Type B pancreatic cell (in vitro differentiated cells): Measurements from ENCODE around the gene DIRAS1. TPM values are rescaled to one million over a fixed set of nuclear protein-coding genes. Genes with fewer than 3 reads are reported as not detected.

Experiments used
- DNase-seq: peaks from one replicate; pipeline ENCODE4 v3.0.0; 2021; ENCODE audit warnings: mixed read lengths; ENCODE audit not compliant: unreplicated experiment; ENCODE audit errors: extremely low spot score
- H3K27ac Mint-ChIP-seq: 2 replicates; pipeline ENCODE4 v1.8.0; 2021; ENCODE audit warnings: mild to moderate bottlenecking, mixed read lengths
- H3K27me3 Mint-ChIP-seq: 2 replicates; pipeline ENCODE4 v1.8.0; 2021; ENCODE audit warnings: mixed read lengths
- H3K36me3 Mint-ChIP-seq: 2 replicates; pipeline ENCODE4 v1.8.0; 2021; ENCODE audit warnings: mixed read lengths
- H3K4me1 Mint-ChIP-seq: one replicate; pipeline ENCODE4 v1.8.0; 2021; ENCODE audit warnings: mixed read lengths; ENCODE audit not compliant: unreplicated experiment
- H3K4me3 Mint-ChIP-seq: 2 replicates; pipeline ENCODE4 v1.8.0; 2021; ENCODE audit warnings: mild to moderate bottlenecking, mixed read lengths
- H3K9me3 Mint-ChIP-seq: 2 replicates; pipeline ENCODE4 v1.8.0; 2021; ENCODE audit warnings: mixed read lengths
- CTCF ChIP-seq: fragments of 200-600 bp; sonication (generic); conservative IDR thresholded peaks from 2 replicates; pipeline ENCODE4 v1.5.0; 2021; ENCODE audit warnings: antibody characterized with exemption, mild to moderate bottlenecking
- total RNA-seq: library from RNA; stranded (reverse); gene quantifications from 2 replicates; pipeline ENCODE4 v1.2.1, GENCODE V29; 2021; ENCODE audit warnings: low replicate concordance

DIRAS1 gene
- total RNA-seq, 1 donor from 2014 or later = 10.4 TPM

GRCh38 chr19:2703691-2704216 lies 17.4 kb downstream of the DIRAS1 start:
- no peak overlapping the region for H3K27ac Mint-ChIP-seq
- no peak for DNase-seq
- peak overlapping the region; percentile 28 for H3K4me3 Mint-ChIP-seq
- no peak for TF ChIP-seq CTCF
- H3K4me1 Mint-ChIP-seq = no peaks in the 10 kb centered on the region
- no peaks in the 10 kb centered on the region for H3K36me3 Mint-ChIP-seq
- peaks cover 20% of the 10 kb centered on the region for H3K27me3 Mint-ChIP-seq
- no peaks in the 10 kb centered on the region for H3K9me3 Mint-ChIP-seq

- Mint-ChIP-seq H3K36me3 (no peaks in the 10 kb centered on the region), H3K4me1 (no peaks in the 10 kb centered on the region), H3K27me3 (peaks cover 22% of the 10 kb centered on the region), H3K27ac (no peak overlapping the region), H3K9me3 (no peaks in the 10 kb centered on the region), H3K4me3 (peak overlapping the region; percentile 77)
- DNase-seq = no peak
- no peak for TF ChIP-seq CTCF
Observed at GRCh38 chr19:2703077-2703437, 18.1 kb downstream of the DIRAS1 start.

GRCh38 chr19:2702170-2703076 lies 18.7 kb downstream of the DIRAS1 start, which contains the start of gene GNG7:
GNG7 (minus strand) TSS chr19:2702694; CDS start chr19:2520688, 182,006 bp downstream.
- H3K9me3 Mint-ChIP-seq = no peaks in the 10 kb centered on the region

GRCh38 chr19:2701361-2702169 lies 19.6 kb downstream of the DIRAS1 start:
- peaks cover 22% of the 10 kb centered on the region for H3K27me3 Mint-ChIP-seq
- no peaks in the 10 kb centered on the region for H3K36me3 Mint-ChIP-seq
- TF ChIP-seq CTCF = no peak
- no peak overlapping the region for H3K27ac Mint-ChIP-seq
- no peak for DNase-seq
- H3K9me3 Mint-ChIP-seq = no peaks in the 10 kb centered on the region
- no peaks in the 10 kb centered on the region for H3K4me1 Mint-ChIP-seq
- peak overlapping the region; percentile 84 for H3K4me3 Mint-ChIP-seq

More at GRCh38 chr19:2702170-2703076, 18.7 kb downstream of the DIRAS1 start, which contains the start of gene GNG7:
- peak; percentile 97 for DNase-seq
- H3K27me3 Mint-ChIP-seq = peaks cover 22% of the 10 kb centered on the region
- no peaks in the 10 kb centered on the region for H3K36me3 Mint-ChIP-seq
- peak within 1 kb of the TSS; percentile 84 for H3K4me3 Mint-ChIP-seq
- no peaks in the 10 kb centered on the region for H3K4me1 Mint-ChIP-seq
- no peak within 1 kb of the TSS for H3K27ac Mint-ChIP-seq
- TF ChIP-seq CTCF = no peak

- no peak for TF ChIP-seq CTCF
- Mint-ChIP-seq H3K27ac (no peak overlapping the region), H3K36me3 (no peaks in the 10 kb centered on the region), H3K27me3 (peaks cover 22% of the 10 kb centered on the region), H3K4me1 (no peaks in the 10 kb centered on the region), H3K4me3 (peak overlapping the region; percentile 84), H3K9me3 (no peaks in the 10 kb centered on the region)
- DNase-seq = no peak
Observed at GRCh38 chr19:2700660-2701360, 20.4 kb downstream of the DIRAS1 start.
